ENCODE measurements around the gene ARHGAP31. TPM values are rescaled to one million over a fixed set of nuclear protein-coding genes. Genes with fewer than 3 reads are reported as not detected.

The ARHGAP31 gene
- total and polyA plus RNA-seq, 2 donors from 2014 or later: 3.2 to 28.7 TPM

DNA sequence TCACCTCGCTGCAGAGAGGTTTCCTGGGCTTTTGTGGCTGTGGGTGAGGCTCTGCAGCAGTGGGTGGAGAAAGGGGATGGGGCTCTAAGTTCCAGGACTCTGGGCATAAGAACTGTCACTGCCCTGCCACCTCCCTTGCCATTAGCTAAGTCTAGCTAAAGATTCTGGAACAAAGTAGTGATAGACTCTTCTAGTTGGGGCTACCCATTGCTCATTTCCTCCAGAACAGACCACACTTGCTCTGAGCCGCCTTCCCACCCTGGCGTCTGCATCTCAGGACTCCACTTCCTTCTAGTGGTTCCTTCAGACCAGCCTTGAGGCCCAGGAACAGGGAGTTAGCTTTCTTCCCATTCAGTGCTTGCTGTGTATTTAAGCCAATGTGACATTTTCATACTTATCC is 7.5 kb downstream of the ARHGAP31 start:
- H3K9me3 ChIP-seq (ENCODE audit: control insufficient read depth in 2 of 3, insufficient read depth in 1 of 3, low read length in 3 of 3): no peaks in the 10 kb centered on the region
- no peak overlapping the region for H3K27ac ChIP-seq (ENCODE audit: low read depth in 2 of 2, low read length in 2 of 2)
- DNase-seq: no peak
- TF ChIP-seq, protein P1, sequence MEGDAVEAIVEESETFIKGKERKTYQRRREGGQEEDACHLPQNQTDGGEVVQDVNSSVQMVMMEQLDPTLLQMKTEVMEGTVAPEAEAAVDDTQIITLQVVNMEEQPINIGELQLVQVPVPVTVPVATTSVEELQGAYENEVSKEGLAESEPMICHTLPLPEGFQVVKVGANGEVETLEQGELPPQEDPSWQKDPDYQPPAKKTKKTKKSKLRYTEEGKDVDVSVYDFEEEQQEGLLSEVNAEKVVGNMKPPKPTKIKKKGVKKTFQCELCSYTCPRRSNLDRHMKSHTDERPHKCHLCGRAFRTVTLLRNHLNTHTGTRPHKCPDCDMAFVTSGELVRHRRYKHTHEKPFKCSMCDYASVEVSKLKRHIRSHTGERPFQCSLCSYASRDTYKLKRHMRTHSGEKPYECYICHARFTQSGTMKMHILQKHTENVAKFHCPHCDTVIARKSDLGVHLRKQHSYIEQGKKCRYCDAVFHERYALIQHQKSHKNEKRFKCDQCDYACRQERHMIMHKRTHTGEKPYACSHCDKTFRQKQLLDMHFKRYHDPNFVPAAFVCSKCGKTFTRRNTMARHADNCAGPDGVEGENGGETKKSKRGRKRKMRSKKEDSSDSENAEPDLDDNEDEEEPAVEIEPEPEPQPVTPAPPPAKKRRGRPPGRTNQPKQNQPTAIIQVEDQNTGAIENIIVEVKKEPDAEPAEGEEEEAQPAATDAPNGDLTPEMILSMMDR (IDR thresholded peaks at IDR 0.05; ENCODE audit: borderline replicate concordance, extremely low read depth, insufficient read depth): no peak
- no peak overlapping the region for H3K9ac ChIP-seq (ENCODE audit: low read length in 3 of 3)
- no peak overlapping the region for H3K4me3 ChIP-seq (ENCODE audit: low read length in 3 of 3)
- intact Hi-C loops (cut with DNase I): no loop called here
- H3K27me3 ChIP-seq (ENCODE audit: control insufficient read depth, insufficient read depth, low read length): no peaks in the 10 kb centered on the region
- FAIRE-seq: no peak
- H3K36me3 ChIP-seq (ENCODE audit: control insufficient read depth in 2 of 3, insufficient read depth in 3 of 3, low read length in 3 of 3): no peaks in the 10 kb centered on the region
- H3K4me1 ChIP-seq (ENCODE audit: control insufficient read depth in 2 of 3, insufficient read depth in 2 of 3, low read depth in 1 of 3, low read length in 3 of 3): peaks cover 0 to 16% (median 5%) of the 10 kb centered on the region in 3 donors

DNA sequence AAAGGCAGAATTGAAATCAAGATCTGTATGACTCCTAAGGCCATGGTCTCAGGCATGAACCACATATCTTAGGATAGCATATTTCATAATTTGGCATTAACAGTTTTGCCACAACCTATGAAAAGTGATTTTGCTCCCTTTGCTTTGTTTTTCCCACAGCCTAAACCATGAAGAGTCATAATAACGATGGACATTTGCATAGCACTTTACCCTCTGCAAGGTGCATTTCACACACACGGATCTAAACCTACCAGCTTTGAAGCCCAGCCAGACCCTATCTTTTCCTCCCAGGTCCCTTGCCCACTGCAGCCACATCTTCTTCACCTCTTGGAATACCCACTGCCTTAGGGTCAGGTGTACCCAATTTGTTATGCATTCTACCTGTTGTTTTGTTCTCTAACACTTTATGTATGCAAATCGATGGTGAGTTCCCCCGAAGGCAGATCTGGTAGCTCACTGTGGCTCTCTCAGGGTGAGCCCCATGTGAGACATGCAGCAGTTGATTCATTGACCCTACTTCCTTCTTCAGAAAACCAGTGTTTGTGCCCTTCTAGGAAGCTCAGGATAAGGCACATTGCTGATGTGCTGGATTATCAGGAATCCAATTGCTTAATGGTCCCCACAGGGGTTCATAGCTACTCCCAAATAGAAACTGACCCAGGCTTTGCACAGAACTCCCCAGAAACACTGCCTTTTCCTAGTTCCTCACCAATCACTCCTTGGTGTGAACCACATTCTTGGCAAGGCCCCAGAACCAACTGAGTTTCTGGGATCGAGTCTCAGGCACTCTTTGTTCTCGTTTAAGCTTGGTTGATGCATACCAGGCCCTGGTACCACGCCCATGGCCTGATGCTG is 8.7 kb downstream of the ARHGAP31 start:
- Histone ChIP-seq H3K9ac (ENCODE audit: low read length in 3 of 3) (no peak overlapping the region), H3K4me1 (ENCODE audit: control insufficient read depth in 2 of 3, insufficient read depth in 2 of 3, low read depth in 1 of 3, low read length in 3 of 3) (peaks cover 0 to 9% (median 5%) of the 10 kb centered on the region in 3 donors), H3K27me3 (ENCODE audit: control insufficient read depth, insufficient read depth, low read length) (no peaks in the 10 kb centered on the region), H3K9me3 (ENCODE audit: control insufficient read depth in 2 of 3, insufficient read depth in 1 of 3, low read length in 3 of 3) (no peaks in the 10 kb centered on the region), H3K36me3 (ENCODE audit: control insufficient read depth in 2 of 3, insufficient read depth in 3 of 3, low read length in 3 of 3) (no peaks in the 10 kb centered on the region), H3K27ac (ENCODE audit: low read depth in 2 of 2, low read length in 2 of 2) (no peak overlapping the region), H3K4me3 (ENCODE audit: low read length in 3 of 3) (no peak overlapping the region)
- DNase-seq: no peak
- intact Hi-C loops (cut with DNase I): no loop called here
- no peak for FAIRE-seq
- TF ChIP-seq, protein P1 (IDR thresholded peaks at IDR 0.05; ENCODE audit: borderline replicate concordance, extremely low read depth, insufficient read depth): no peak

DNA sequence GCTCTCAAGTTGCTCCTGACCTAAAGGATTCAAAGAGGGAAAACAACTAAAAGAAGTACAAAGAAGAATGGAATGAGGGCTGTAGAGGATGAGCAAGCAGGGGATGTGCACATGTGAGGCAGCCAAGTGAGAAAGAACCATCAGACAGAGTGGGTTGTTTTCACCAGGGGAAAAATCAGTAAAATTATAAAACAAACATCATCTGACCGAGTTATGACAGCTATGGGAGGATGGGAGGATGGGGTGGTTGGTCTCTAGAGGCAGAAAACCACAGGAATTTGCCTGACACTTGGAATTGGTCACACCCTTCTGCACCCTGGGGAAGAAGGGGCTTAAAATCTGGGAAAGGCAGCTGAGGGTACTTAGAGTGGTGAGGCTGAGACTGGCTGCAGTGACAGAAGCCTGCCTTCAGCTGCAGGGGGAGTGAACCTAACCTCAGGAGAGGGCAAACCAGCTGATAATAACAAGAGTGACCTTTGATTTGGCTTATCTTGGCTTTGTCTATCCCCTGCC is 10.1 kb downstream of the ARHGAP31 start:
- intact Hi-C loops (cut with DNase I): no loop called here
- Histone ChIP-seq H3K9ac (ENCODE audit: low read length in 3 of 3) (no peak overlapping the region), H3K4me1 (ENCODE audit: control insufficient read depth in 2 of 3, insufficient read depth in 2 of 3, low read depth in 1 of 3, low read length in 3 of 3) (peaks cover 0 to 9% (median 5%) of the 10 kb centered on the region in 3 donors), H3K27ac (ENCODE audit: low read depth in 2 of 2, low read length in 2 of 2) (no peak overlapping the region), H3K27me3 (ENCODE audit: control insufficient read depth, insufficient read depth, low read length) (no peaks in the 10 kb centered on the region), H3K4me3 (ENCODE audit: low read length in 3 of 3) (no peak overlapping the region), H3K9me3 (ENCODE audit: control insufficient read depth in 2 of 3, insufficient read depth in 1 of 3, low read length in 3 of 3) (no peaks in the 10 kb centered on the region), H3K36me3 (ENCODE audit: control insufficient read depth in 2 of 3, insufficient read depth in 3 of 3, low read length in 3 of 3) (no peaks in the 10 kb centered on the region)
- TF ChIP-seq, protein P1 (IDR thresholded peaks at IDR 0.05; ENCODE audit: borderline replicate concordance, extremely low read depth, insufficient read depth): no peak
- DNase-seq (no peak), FAIRE-seq (no peak)

All from kidney (tissue), 14 donors.